ENCODE measurements around the gene IRX4.

IRX4 gene

GRCh38 chr5:1882337-1883119 is at the start of gene IRX4:
TSS of gene IRX4 (minus strand) at chr5:1882925. CDS start at chr5:1882647, 278 bp downstream.
- no peak within 1 kb of the TSS for H3K27ac Mint-ChIP-seq
- H3K9me3 Mint-ChIP-seq: no peaks in the 10 kb centered on the region
- peak within 1 kb of the TSS; percentile 29 for H3K4me3 Mint-ChIP-seq
- H3K36me3 Mint-ChIP-seq: peaks cover 2% of the 10 kb centered on the region
- ATAC-seq (ENCODE audit: low read depth): no peak
- peaks cover 3% of the 10 kb centered on the region for H3K4me1 Mint-ChIP-seq
- no peak for DNase-seq (ENCODE audit: low spot score in 2 of 2)
- H3K27me3 Mint-ChIP-seq: peaks cover 26% of the 10 kb centered on the region

GRCh38 chr5:1931604-1932231 is 49.0 kb upstream of the IRX4 start:
- Mint-ChIP-seq H3K4me3 (no peak overlapping the region), H3K4me1 (no peaks in the 10 kb centered on the region), H3K9me3 (no peaks in the 10 kb centered on the region), H3K27me3 (peaks cover 5% of the 10 kb centered on the region), H3K36me3 (no peaks in the 10 kb centered on the region), H3K27ac (no peak overlapping the region)
- DNase-seq (ENCODE audit: low spot score in 2 of 2) (no peak), ATAC-seq (ENCODE audit: low read depth) (no peak)

DNA sequence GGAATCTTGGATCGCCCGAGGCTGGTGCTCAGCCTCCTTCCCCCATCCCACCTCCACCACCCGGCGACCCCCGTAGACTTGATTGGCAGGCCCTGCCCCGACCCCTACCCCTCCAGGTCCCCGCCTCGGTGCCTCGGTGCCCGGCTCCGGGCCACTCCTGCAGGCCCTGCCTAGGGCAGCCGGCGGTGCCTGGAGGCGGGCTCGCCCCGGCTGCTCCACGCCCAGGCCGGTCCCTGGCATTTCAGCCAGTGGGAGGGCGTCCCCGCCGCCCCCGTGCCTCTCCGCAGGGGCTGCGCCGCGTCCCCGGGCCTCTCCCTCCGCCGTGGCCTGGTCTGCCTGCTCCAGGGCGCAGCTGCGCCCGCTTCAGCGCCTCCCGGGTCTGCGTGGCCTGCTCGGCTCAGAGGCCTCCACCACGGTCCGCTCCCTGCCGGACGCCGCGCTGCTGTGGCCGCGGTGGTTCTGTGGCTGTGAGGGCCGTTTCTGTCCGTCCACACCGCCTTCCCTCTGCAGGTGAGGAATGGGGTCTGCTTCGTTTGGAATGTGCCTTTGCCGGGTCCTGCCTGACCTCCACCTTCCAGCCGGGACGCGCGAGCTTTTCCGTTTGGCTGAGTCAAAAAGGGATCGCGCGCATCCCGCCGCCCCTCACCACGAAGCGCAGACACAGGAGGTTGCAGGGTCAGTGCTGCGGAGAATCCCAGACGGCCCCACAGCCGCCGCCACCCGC is 48.3 kb upstream of the IRX4 start:
- no peak overlapping the region for H3K27ac Mint-ChIP-seq
- peaks cover 8% of the 10 kb centered on the region for H3K27me3 Mint-ChIP-seq
- H3K4me1 Mint-ChIP-seq: no peaks in the 10 kb centered on the region
- ATAC-seq (ENCODE audit: low read depth) (no peak), DNase-seq (ENCODE audit: low spot score in 2 of 2) (no peak)
- H3K4me3 Mint-ChIP-seq: no peak overlapping the region
- no peaks in the 10 kb centered on the region for H3K9me3 Mint-ChIP-seq
- no peaks in the 10 kb centered on the region for H3K36me3 Mint-ChIP-seq

- Mint-ChIP-seq H3K36me3 (no peaks in the 10 kb centered on the region), H3K27me3 (peaks cover 8% of the 10 kb centered on the region), H3K4me3 (no peak overlapping the region), H3K27ac (no peak overlapping the region), H3K9me3 (no peaks in the 10 kb centered on the region), H3K4me1 (no peaks in the 10 kb centered on the region)
- ATAC-seq (ENCODE audit: low read depth): no peak
- no peak for DNase-seq (ENCODE audit: low spot score in 2 of 2)
Measured at GRCh38 chr5:1930501-1930879, 47.8 kb upstream of the IRX4 start.

DNA sequence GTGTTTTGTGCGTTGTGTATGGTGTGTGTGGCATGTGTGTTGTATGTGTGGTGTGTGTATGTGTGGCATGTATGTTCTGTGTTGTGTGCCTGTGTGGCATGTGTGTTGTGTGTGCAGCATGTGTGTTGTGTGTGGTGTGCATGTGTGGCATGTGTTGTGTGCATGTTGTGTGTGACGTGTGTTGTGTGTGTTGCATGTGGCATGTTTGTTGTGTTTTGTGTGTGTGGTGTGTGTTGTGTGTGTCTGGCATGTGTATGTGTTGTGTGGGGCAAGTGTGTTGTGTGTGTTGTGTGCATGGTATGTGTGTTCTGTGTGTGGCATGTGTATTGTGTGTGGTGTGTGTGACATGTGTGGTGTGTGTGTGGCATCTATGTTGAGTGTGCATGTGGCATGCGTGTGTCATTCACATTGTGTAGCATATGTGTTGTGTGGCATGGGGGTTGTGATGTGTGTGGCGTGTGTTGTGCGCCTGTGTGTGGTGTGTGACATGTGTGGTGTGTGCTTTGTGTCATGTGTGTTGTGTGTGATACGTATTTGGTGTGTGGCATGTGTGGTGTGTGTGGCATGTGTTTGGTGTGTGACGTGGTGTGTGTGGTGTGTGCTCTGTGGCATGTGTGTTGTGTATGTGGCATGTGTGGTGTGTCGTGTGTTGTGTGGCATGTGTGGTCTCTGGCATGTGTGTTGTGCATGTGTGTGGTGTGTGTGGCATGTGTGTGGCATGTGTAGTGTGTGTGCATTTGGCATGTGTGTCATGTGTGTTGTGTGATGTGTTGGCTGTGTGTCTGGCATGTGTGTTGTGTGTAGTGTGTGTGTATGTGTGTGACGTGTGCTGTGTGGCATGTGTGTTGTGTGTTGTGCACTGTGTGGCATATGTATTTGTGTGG is 46.6 kb upstream of the IRX4 start:
- H3K4me1 Mint-ChIP-seq: no peaks in the 10 kb centered on the region
- ATAC-seq (ENCODE audit: low read depth): no peak
- H3K4me3 Mint-ChIP-seq: no peak overlapping the region
- H3K27ac Mint-ChIP-seq: no peak overlapping the region
- H3K9me3 Mint-ChIP-seq: no peaks in the 10 kb centered on the region
- no peaks in the 10 kb centered on the region for H3K36me3 Mint-ChIP-seq
- DNase-seq (ENCODE audit: low spot score in 2 of 2): no peak
- H3K27me3 Mint-ChIP-seq: peaks cover 6% of the 10 kb centered on the region

DNA sequence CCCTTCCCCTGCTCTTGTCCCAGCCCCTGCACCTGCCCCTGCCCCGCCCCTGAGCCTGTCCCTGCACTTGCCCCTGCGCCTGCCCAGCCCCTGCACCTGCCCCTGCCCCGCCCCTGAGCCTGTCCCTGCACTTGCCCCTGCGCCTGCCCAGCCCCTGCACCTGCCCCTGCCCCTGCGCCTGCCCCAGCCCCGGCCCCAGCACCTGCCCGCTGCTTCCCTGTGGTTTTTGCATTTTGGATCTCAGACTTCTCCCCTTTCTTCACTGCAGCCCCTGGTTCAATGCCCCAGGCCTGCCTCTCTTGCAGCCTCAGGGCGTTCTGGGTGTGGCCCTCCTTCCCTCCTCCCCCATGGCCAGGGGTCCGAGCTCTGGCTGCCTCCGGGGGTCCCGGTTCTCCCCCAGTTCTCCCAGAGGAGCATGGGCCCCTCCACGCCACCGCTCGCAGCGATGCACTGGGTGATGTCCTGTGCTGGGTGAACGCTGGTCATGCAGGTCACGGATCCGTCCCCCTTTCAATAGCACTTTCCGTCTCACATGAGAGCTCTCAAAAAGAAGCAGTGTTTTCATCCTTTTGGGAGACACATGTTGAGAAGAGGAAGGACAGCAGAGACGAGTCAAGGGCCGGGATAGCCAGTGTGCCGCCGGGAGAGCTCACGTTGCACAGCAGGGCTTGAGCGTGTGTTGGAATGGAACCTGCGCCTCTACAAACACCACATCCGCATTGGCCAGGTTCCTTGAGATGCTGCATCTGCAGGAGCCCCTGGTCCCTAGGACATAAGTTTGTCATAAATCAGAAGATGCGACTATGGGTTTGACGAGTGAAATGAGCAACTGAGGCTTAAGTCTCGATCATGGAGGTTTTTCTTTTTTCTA is 44.0 kb upstream of the IRX4 start:
- DNase-seq (ENCODE audit: low spot score in 2 of 2): no peak
- Mint-ChIP-seq H3K27me3 (peaks cover 7% of the 10 kb centered on the region), H3K9me3 (no peaks in the 10 kb centered on the region), H3K4me3 (no peak overlapping the region), H3K36me3 (no peaks in the 10 kb centered on the region), H3K4me1 (no peaks in the 10 kb centered on the region), H3K27ac (no peak overlapping the region)
- no peak for ATAC-seq (ENCODE audit: low read depth)

DNA sequence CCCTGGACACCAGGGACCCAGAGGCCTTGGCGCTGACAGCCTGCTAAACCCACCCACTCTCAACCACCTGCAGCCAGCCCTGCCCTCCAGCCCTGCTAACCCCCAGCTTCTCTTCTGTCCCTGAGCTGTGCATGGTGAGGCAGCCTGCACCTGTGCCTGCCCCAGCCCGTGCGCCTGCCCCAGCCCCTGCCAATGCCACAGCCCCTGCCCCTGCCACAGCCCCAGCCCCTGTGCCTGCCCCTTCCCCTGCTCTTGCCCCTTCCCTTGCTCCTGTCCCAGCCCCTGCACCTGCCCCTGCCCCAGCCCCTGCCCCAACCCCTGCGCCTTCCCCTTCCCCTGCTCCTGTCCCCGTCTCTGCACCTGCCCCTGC is 43.3 kb upstream of the IRX4 start:
- H3K36me3 Mint-ChIP-seq: no peaks in the 10 kb centered on the region
- no peaks in the 10 kb centered on the region for H3K9me3 Mint-ChIP-seq
- no peak overlapping the region for H3K4me3 Mint-ChIP-seq
- DNase-seq (ENCODE audit: low spot score in 2 of 2) (no peak), ATAC-seq (ENCODE audit: low read depth) (no peak)
- H3K27me3 Mint-ChIP-seq: peaks cover 8% of the 10 kb centered on the region
- no peaks in the 10 kb centered on the region for H3K4me1 Mint-ChIP-seq
- H3K27ac Mint-ChIP-seq: no peak overlapping the region

DNA sequence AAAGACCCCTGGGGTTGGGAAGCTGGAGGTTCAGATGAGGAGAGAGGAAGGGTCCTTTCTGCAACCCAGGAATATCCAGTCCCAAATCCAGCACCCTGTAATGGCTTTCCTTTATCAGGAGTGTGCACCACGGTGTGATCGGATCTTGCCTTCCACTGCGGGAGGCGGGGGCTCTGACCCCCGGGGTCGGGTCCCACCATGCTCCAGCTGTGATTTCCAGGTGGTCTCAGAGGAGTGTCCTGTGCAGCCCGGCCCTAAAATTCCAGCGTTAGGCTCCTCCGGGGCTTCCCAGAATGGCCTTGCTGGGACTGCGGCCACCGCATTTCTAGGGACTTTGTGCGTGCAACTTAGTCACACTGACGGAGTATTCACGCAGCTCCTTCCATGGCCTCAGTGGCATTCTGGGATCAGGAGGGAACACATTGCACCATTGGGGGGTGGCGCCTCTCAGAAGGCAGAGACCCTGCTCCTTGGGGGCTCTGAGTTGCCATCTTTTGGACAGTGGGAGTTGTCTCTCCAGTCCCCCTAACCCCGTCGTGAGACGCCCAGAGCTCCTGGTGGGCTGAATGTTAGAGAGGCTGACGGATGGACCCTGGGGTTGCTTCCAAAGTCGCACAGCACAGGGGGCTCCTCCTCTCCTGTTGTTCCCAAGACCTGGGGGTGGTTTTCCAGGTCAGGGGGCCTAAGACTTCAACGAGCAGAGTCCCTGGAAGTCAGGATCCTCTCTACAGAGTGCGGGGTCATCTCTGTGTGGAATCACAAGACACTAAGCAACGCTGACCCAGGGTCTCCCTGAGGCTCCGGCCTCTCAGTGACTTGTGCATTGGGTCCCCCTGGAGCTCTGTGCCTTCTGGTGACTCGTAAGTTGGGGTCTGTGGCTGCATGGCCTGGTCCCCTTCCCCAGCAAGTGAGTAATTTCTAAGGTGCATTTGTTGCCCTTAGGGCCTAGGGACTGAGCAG is 42.7 kb upstream of the IRX4 start:
- no peaks in the 10 kb centered on the region for H3K36me3 Mint-ChIP-seq
- H3K27me3 Mint-ChIP-seq: peaks cover 8% of the 10 kb centered on the region
- H3K27ac Mint-ChIP-seq: no peak overlapping the region
- no peaks in the 10 kb centered on the region for H3K9me3 Mint-ChIP-seq
- ATAC-seq (ENCODE audit: low read depth) (no peak), DNase-seq (ENCODE audit: low spot score in 2 of 2) (no peak)
- H3K4me1 Mint-ChIP-seq: no peaks in the 10 kb centered on the region
- no peak overlapping the region for H3K4me3 Mint-ChIP-seq

- H3K4me3 Mint-ChIP-seq: no peak overlapping the region
- no peaks in the 10 kb centered on the region for H3K9me3 Mint-ChIP-seq
- no peak for ATAC-seq (ENCODE audit: low read depth)
- H3K4me1 Mint-ChIP-seq: peaks cover 2% of the 10 kb centered on the region
- peaks cover 10% of the 10 kb centered on the region for H3K27me3 Mint-ChIP-seq
- no peak for DNase-seq (ENCODE audit: low spot score in 2 of 2)
- no peaks in the 10 kb centered on the region for H3K36me3 Mint-ChIP-seq
- H3K27ac Mint-ChIP-seq: no peak overlapping the region
Measured at GRCh38 chr5:1923766-1924165, 41.0 kb upstream of the IRX4 start.

DNA sequence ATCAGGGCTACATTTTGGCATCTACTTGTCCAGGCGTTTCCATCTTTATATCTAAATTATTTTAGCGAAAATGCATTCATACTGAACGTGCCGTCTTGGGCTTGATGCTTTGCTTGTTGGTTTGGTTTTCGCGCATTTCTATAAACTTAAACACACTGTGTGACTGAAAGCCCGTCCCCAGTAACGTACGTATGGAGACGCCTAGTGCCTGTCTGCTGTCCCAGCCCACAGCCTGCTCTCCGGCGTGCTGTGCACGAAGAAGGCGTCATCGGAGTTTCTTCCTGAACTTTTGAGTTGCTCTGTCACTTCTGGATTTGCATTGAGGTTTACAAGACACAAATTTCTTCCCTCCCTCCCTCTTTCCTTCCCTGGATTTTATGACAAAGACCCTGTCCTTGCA is 40.6 kb upstream of the IRX4 start:
- H3K9me3 Mint-ChIP-seq: no peaks in the 10 kb centered on the region

DNA sequence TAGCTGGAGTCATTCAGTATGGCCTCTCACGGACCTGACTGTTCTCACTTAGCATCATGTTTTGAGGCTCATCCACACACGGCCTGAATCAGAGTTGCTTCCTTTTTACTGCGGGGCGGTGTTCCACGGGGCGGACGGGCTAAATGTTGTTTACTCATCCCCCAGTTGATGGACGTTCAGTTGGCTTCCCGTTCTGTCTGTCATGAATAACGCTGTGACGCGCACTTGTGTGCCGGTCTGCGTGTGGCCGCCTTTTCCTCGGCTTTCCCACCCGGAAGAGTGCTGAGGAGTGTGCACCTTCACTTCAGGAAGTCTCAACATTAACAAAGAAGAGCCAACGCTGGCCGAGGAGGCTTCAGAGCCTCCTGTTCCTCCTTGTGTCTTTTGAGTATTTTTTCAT is 39.0 kb upstream of the IRX4 start:
- H3K4me1 Mint-ChIP-seq: peaks cover 2% of the 10 kb centered on the region
- no peaks in the 10 kb centered on the region for H3K36me3 Mint-ChIP-seq
- ATAC-seq (ENCODE audit: low read depth) (no peak), DNase-seq (ENCODE audit: low spot score in 2 of 2) (no peak)
- H3K27ac Mint-ChIP-seq: no peak overlapping the region
- H3K4me3 Mint-ChIP-seq: no peak overlapping the region
- no peaks in the 10 kb centered on the region for H3K9me3 Mint-ChIP-seq
- peaks cover 10% of the 10 kb centered on the region for H3K27me3 Mint-ChIP-seq

More for the DNA sequence above, 40.6 kb upstream of the IRX4 start:
- no peak overlapping the region for H3K27ac Mint-ChIP-seq
- no peak for ATAC-seq (ENCODE audit: low read depth)
- peaks cover 2% of the 10 kb centered on the region for H3K4me1 Mint-ChIP-seq
- no peaks in the 10 kb centered on the region for H3K36me3 Mint-ChIP-seq
- H3K27me3 Mint-ChIP-seq: peaks cover 10% of the 10 kb centered on the region
- DNase-seq (ENCODE audit: low spot score in 2 of 2): no peak
- H3K4me3 Mint-ChIP-seq: no peak overlapping the region

DNA sequence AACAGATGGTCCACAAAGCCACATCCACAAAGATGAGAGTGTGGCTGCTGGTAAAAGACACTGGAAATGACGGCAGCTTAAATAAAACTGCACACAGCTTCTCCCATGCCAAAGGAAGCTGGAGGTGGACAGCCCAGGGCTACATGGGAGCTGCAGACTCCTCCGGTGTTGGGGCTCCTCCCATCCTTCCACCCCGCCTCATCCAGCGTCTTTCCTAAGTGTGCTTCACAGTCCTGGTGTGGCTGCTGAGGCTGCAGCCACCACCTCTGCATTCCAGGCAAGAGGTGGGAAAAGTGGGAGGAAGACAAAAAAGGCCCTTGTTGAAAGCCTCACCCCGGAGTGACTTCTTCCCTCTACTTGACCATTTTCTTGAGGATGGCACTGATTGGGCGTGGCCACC is 37.0 kb upstream of the IRX4 start:
- H3K4me1 Mint-ChIP-seq: peaks cover 2% of the 10 kb centered on the region
- H3K27me3 Mint-ChIP-seq: peaks cover 8% of the 10 kb centered on the region
- ATAC-seq (ENCODE audit: low read depth): no peak
- no peak overlapping the region for H3K27ac Mint-ChIP-seq
- DNase-seq (ENCODE audit: low spot score in 2 of 2): no peak
- H3K4me3 Mint-ChIP-seq: no peak overlapping the region
- H3K9me3 Mint-ChIP-seq: no peaks in the 10 kb centered on the region
- no peaks in the 10 kb centered on the region for H3K36me3 Mint-ChIP-seq
